Breast epithelium (tissue), 4 donors: Measurements from ENCODE around the gene KDM4B. TPM values are rescaled to one million over a fixed set of nuclear protein-coding genes. Genes with fewer than 3 reads are reported as not detected.

Source experiments
- DNase-seq, 2 donors: peaks; one replicate each; pipeline ENCODE4 v3.0.0-alpha.2; 2019; ENCODE audit warnings: low spot score in 2 of 2
- H3K27ac ChIP-seq, 2 donors: fragments of 200-600 bp; sonication (generic) in 1 of 2; one replicate each; pipeline ENCODE4 v1.5.1; 2016 to 2019; ENCODE audit warnings: mild to moderate bottlenecking in 1 of 2
- H3K27me3 ChIP-seq, 2 donors: fragments of 200-600 bp; sonication (generic) in 1 of 2; one replicate each; pipeline versions ENCODE4 v1.5.1 to v1.6.0; 2017 to 2019; ENCODE audit warnings: control low read depth in 1 of 2, mild to moderate bottlenecking in 1 of 2
- H3K36me3 ChIP-seq: fragments of 200-600 bp; one replicate; pipeline ENCODE4 v1.5.1; 2019
- H3K4me1 ChIP-seq, 2 donors: fragments of 200-600 bp; sonication (generic); one replicate each; pipeline ENCODE4 v1.5.1; 2016 to 2019; ENCODE audit warnings: control low read depth in 1 of 2
- H3K4me3 ChIP-seq, 3 donors: fragments of 200-600 bp; sonication (generic); 1 replicate in 2 of 3; 2 replicates in 1 of 3; pipeline ENCODE4 v1.5.1; 2016 to 2019; ENCODE audit warnings: mild to moderate bottlenecking in 3 of 3, moderate library complexity in 2 of 3
- H3K9me3 ChIP-seq, 2 donors: fragments of 200-600 bp; sonication (generic) in 1 of 2; one replicate each; pipeline ENCODE4 v1.5.1; 2016 to 2019; ENCODE audit warnings: control low read depth in 1 of 2
- CTCF ChIP-seq, 3 donors: fragments of 450-650 bp; IDR thresholded peaks; one replicate each; pipeline ENCODE4 v1.5.1; 2016 to 2017; ENCODE audit warnings: antibody characterized with exemption in 3 of 3, mild to moderate bottlenecking in 3 of 3, moderate library complexity in 3 of 3
- POLR2A ChIP-seq: fragments of 450-650 bp; IDR thresholded peaks from one replicate; pipeline ENCODE4 v1.6.1; 2016; ENCODE audit warnings: antibody characterized with exemption, mild to moderate bottlenecking, moderate library complexity
- POLR2AphosphoS5 ChIP-seq, 3 donors: sonication (generic); formaldehyde crosslinking; IDR thresholded peaks; one replicate each; pipeline ENCODE4 v1.6.1; 2017; ENCODE audit warnings: antibody characterized with exemption in 3 of 3
- intact Hi-C: fragments of 100-400 bp; cut with DNase I; formaldehyde crosslinking; loops from one replicate; pipeline ENCODE4 v1.15.1; 2023; ENCODE audit warnings: low total_unique reads
- total RNA-seq, 3 donors: library from RNA; depleted of rRNA; stranded (reverse); fragments of >200 nt; gene quantifications; one replicate each; pipeline ENCODE4 v1.1.0, GENCODE V29; 2016

The KDM4B gene
- total RNA-seq, 3 donors from 2014 or later, result 25.0 to 55.3 (median 40.3) TPM

GRCh38 chr19:5093297-5093928, 124.5 kb downstream of the KDM4B start:
- H3K36me3 ChIP-seq, result no peaks in the 10 kb centered on the region
- DNase-seq, result no peak
- no peak for TF ChIP-seq POLR2A
- TF ChIP-seq CTCF (IDR thresholded peaks at IDR 0.05), result no peak
- TF ChIP-seq POLR2AphosphoS5 (IDR thresholded peaks at IDR 0.05), result no peak

GRCh38 chr19:5093948-5094718, 125.2 kb downstream of the KDM4B start:
- intact Hi-C loops, result no loop called here
- peaks cover 4 to 8% of the 10 kb centered on the region in 2 donors for H3K9me3 ChIP-seq
- H3K4me3 ChIP-seq, result no peak overlapping the region
- no peaks in the 10 kb centered on the region for H3K36me3 ChIP-seq
- H3K27me3 ChIP-seq, result no peaks in the 10 kb centered on the region
- peak overlapping the region in 1 of 2 donors; percentile 82 for H3K27ac ChIP-seq
- no peak for TF ChIP-seq CTCF (IDR thresholded peaks at IDR 0.05)
- TF ChIP-seq POLR2A, result no peak
- no peak for TF ChIP-seq POLR2AphosphoS5 (IDR thresholded peaks at IDR 0.05)
- DNase-seq, result no peak
- peaks cover 0 to 6% of the 10 kb centered on the region in 2 donors for H3K4me1 ChIP-seq

More at GRCh38 chr19:5093297-5093928, 124.5 kb downstream of the KDM4B start:
- H3K9me3 ChIP-seq, result peaks cover 0 to under 1% of the 10 kb centered on the region in 2 donors
- H3K4me1 ChIP-seq, result peaks cover 0 to 6% of the 10 kb centered on the region in 2 donors
- intact Hi-C loops, result no loop called here
- H3K27ac ChIP-seq, result peak overlapping the region; percentile 62 to 82
- no peak overlapping the region for H3K4me3 ChIP-seq
- no peaks in the 10 kb centered on the region for H3K27me3 ChIP-seq

GRCh38 chr19:5094768-5095567, 126.1 kb downstream of the KDM4B start:
- intact Hi-C loops, result no loop called here

GRCh38 chr19:5095568-5095850, 126.6 kb downstream of the KDM4B start:
- H3K27me3 ChIP-seq, result no peaks in the 10 kb centered on the region
- TF ChIP-seq CTCF (IDR thresholded peaks at IDR 0.05) (no peak), POLR2AphosphoS5 (IDR thresholded peaks at IDR 0.05) (no peak), POLR2A (no peak)
- peaks cover 0 to 6% of the 10 kb centered on the region in 2 donors for H3K4me1 ChIP-seq
- no peaks in the 10 kb centered on the region for H3K36me3 ChIP-seq
- DNase-seq, result no peak
- intact Hi-C loops, result no loop called here
- H3K4me3 ChIP-seq, result no peak overlapping the region
- peaks cover 13 to 20% of the 10 kb centered on the region in 2 donors for H3K9me3 ChIP-seq
- no peak overlapping the region for H3K27ac ChIP-seq

More at GRCh38 chr19:5094768-5095567, 126.1 kb downstream of the KDM4B start:
- H3K27me3 ChIP-seq, result no peaks in the 10 kb centered on the region
- H3K4me3 ChIP-seq, result no peak overlapping the region
- no peak for TF ChIP-seq POLR2AphosphoS5 (IDR thresholded peaks at IDR 0.05)
- TF ChIP-seq POLR2A, result no peak
- TF ChIP-seq CTCF (IDR thresholded peaks at IDR 0.05), result no peak
- peaks cover 13 to 16% of the 10 kb centered on the region in 2 donors for H3K9me3 ChIP-seq
- no peak for DNase-seq
- H3K27ac ChIP-seq, result peak overlapping the region in 1 of 2 donors; percentile 82
- peaks cover 0 to 6% of the 10 kb centered on the region in 2 donors for H3K4me1 ChIP-seq
- no peaks in the 10 kb centered on the region for H3K36me3 ChIP-seq
